MM.1S (cell line): ENCODE data around the gene ACD.

Source experiments
- EZH2 ChIP-seq: fragments of 300-600 bp; sonication (generic); optimal IDR thresholded peaks from 2 replicates; pipeline ENCODE3; 2017; ENCODE audit warnings: low read depth, mild to moderate bottlenecking, antibody characterized with exemption, low read length, mixed read lengths
- EZH2phosphoT487 ChIP-seq: fragments of 300-600 bp; sonication (generic); IDR thresholded peaks from 2 replicates; pipeline ENCODE4 v1.6.1; 2018; ENCODE audit warnings: antibody characterized with exemption, low read length
- TF ChIP-seq, protein P1 (sequence below): fragments of 300-600 bp; sonication (generic); IDR thresholded peaks from 2 replicates; pipeline ENCODE4 v1.5.1; 2016; ENCODE audit warnings: antibody characterized with exemption, low read length, mixed read lengths

DNA sequence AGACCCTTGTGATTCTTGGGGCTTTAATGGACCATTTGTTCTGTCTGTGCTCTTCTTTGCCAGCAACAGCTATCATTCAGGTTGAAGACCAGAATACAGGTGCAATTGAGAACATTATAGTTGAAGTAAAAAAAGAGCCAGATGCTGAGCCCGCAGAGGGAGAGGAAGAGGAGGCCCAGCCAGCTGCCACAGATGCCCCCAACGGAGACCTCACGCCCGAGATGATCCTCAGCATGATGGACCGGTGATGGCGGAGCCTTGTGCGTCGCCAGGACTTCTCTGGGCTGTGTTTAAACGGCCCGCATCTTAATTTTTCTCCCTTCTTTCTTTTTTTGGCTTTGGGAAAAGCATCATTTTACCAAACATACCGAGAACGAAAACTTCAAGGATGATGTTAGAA lies 22.4 kb downstream of the ACD start:
- TF ChIP-seq, protein P1, sequence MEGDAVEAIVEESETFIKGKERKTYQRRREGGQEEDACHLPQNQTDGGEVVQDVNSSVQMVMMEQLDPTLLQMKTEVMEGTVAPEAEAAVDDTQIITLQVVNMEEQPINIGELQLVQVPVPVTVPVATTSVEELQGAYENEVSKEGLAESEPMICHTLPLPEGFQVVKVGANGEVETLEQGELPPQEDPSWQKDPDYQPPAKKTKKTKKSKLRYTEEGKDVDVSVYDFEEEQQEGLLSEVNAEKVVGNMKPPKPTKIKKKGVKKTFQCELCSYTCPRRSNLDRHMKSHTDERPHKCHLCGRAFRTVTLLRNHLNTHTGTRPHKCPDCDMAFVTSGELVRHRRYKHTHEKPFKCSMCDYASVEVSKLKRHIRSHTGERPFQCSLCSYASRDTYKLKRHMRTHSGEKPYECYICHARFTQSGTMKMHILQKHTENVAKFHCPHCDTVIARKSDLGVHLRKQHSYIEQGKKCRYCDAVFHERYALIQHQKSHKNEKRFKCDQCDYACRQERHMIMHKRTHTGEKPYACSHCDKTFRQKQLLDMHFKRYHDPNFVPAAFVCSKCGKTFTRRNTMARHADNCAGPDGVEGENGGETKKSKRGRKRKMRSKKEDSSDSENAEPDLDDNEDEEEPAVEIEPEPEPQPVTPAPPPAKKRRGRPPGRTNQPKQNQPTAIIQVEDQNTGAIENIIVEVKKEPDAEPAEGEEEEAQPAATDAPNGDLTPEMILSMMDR, result no peak
- TF ChIP-seq EZH2, result no peak
- TF ChIP-seq EZH2phosphoT487, result no peak
